Measurements from ENCODE around the gene SIRPA. TPM values are rescaled to one million over a fixed set of nuclear protein-coding genes. Genes with fewer than 3 reads are reported as not detected.

SIRPA gene
- 10 to 100 TPM in 1 of 2 donors, 1 to 10 TPM in 1; 9.8 to 12.2 TPM for total RNA-seq

- Histone ChIP-seq H3K4me1 (no peaks in the 10 kb centered on the region), H3K9me3 (no peaks in the 10 kb centered on the region), H3K27me3 (no peaks in the 10 kb centered on the region), H3K36me3 (no peaks in the 10 kb centered on the region), H3K9ac (ENCODE audit: low read depth in 2 of 2, low read length in 2 of 2) (peak within 1 kb of the TSS; percentile 66 to 73), H3K4me3 (peak within 1 kb of the TSS; percentile 57), H3K27ac (peak within 1 kb of the TSS; percentile 85)
- DNase-seq, result peak; percentile 44
- TF ChIP-seq, protein P1, sequence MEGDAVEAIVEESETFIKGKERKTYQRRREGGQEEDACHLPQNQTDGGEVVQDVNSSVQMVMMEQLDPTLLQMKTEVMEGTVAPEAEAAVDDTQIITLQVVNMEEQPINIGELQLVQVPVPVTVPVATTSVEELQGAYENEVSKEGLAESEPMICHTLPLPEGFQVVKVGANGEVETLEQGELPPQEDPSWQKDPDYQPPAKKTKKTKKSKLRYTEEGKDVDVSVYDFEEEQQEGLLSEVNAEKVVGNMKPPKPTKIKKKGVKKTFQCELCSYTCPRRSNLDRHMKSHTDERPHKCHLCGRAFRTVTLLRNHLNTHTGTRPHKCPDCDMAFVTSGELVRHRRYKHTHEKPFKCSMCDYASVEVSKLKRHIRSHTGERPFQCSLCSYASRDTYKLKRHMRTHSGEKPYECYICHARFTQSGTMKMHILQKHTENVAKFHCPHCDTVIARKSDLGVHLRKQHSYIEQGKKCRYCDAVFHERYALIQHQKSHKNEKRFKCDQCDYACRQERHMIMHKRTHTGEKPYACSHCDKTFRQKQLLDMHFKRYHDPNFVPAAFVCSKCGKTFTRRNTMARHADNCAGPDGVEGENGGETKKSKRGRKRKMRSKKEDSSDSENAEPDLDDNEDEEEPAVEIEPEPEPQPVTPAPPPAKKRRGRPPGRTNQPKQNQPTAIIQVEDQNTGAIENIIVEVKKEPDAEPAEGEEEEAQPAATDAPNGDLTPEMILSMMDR (IDR thresholded peaks at IDR 0.05), result no peak
- intact Hi-C loops (cut with DNase I), result loop anchor here (10.0 kb wide), 1 partner anchor 90 kb away; no protein-coding TSS in a partner anchor
Observed at GRCh38 chr20:1894951-1895673, at the start of gene SIRPA. SIRPA (plus strand) TSS chr20:1895407; CDS start chr20:1895448, 41 bp downstream.

DNA sequence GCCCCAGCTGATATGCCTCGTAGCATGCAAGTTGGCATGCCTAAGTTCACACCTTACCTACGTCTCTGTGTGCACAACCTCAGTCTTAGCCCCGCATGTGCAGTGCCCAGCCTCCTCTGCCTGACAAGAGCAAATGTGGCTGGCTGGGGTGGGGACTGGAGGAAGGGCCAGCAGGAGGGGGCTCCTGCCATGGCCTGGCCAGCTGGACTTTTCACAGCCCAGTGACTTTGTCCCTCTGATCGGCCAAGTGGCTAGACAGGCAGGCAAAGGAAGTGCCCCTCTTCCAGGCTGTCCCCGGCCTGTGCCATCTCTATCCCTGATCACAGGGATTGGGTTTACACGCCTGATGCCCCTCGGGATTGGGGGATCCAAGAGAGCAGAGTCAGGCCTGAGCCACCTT, 49.5 kb upstream of the SIRPA start:
- no peak overlapping the region for H3K9ac ChIP-seq (ENCODE audit: low read depth in 2 of 2, low read length in 2 of 2)
- H3K27me3 ChIP-seq, result no peaks in the 10 kb centered on the region
- intact Hi-C loops (cut with DNase I), result no loop called here
- no peak overlapping the region for H3K27ac ChIP-seq
- no peaks in the 10 kb centered on the region for H3K9me3 ChIP-seq
- no peak overlapping the region for H3K4me3 ChIP-seq
- TF ChIP-seq, protein P1 (IDR thresholded peaks at IDR 0.05), result no peak
- no peaks in the 10 kb centered on the region for H3K4me1 ChIP-seq
- no peak for DNase-seq
- H3K36me3 ChIP-seq, result no peaks in the 10 kb centered on the region

GRCh38 chr20:1846341-1846740, 48.9 kb upstream of the SIRPA start:
- Histone ChIP-seq H3K4me1 (no peaks in the 10 kb centered on the region), H3K9me3 (no peaks in the 10 kb centered on the region), H3K27me3 (no peaks in the 10 kb centered on the region), H3K9ac (ENCODE audit: low read depth in 2 of 2, low read length in 2 of 2) (no peak overlapping the region), H3K27ac (no peak overlapping the region), H3K36me3 (no peaks in the 10 kb centered on the region), H3K4me3 (no peak overlapping the region)
- DNase-seq, result no peak
- intact Hi-C loops (cut with DNase I), result no loop called here
- TF ChIP-seq, protein P1 (IDR thresholded peaks at IDR 0.05), result no peak

GRCh38 chr20:1846876-1847275, 48.3 kb upstream of the SIRPA start:
- Histone ChIP-seq H3K27ac (no peak overlapping the region), H3K27me3 (no peaks in the 10 kb centered on the region), H3K9ac (ENCODE audit: low read depth in 2 of 2, low read length in 2 of 2) (no peak overlapping the region), H3K36me3 (no peaks in the 10 kb centered on the region), H3K4me1 (no peaks in the 10 kb centered on the region), H3K9me3 (no peaks in the 10 kb centered on the region), H3K4me3 (no peak overlapping the region)
- intact Hi-C loops (cut with DNase I), result no loop called here
- DNase-seq, result no peak
- TF ChIP-seq, protein P1 (IDR thresholded peaks at IDR 0.05), result no peak

DNA sequence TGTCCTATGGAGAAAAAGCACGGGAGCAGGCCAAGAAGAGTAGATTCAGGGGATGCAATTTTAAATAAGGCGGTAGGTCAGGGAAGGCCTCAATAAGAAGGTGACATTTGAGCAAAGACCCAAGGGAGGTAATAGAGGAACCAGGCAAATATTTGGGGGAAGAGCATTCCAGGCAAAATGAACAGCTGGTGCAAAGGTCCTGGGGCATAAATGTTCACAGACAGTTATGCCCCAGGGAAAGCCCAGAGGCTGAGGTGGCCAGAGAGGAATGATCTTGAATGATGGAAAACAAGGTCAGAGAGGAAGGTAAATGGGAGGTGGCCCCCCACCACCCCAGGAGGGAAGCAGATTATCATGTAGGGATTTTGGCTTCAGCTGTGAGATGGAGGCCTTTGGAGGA, 47.4 kb upstream of the SIRPA start:
- H3K27me3 ChIP-seq, result no peaks in the 10 kb centered on the region
- H3K36me3 ChIP-seq, result no peaks in the 10 kb centered on the region
- no peak for DNase-seq
- H3K4me3 ChIP-seq, result no peak overlapping the region
- no peaks in the 10 kb centered on the region for H3K4me1 ChIP-seq
- H3K9me3 ChIP-seq, result no peaks in the 10 kb centered on the region
- intact Hi-C loops (cut with DNase I), result no loop called here
- H3K27ac ChIP-seq, result no peak overlapping the region
- TF ChIP-seq, protein P1 (IDR thresholded peaks at IDR 0.05), result no peak
- H3K9ac ChIP-seq (ENCODE audit: low read depth in 2 of 2, low read length in 2 of 2), result no peak overlapping the region
